CD4-positive, alpha-beta T cell treated with Interferon gamma for 1 hour (primary cell): ENCODE results near the gene RALGPS1.

Experiments
- DNase-seq: peaks from one replicate; pipeline ENCODE4 v3.0.0-alpha.2; 2020

The RALGPS1 gene

GRCh38 chr9:127123064-127123890, 208.7 kb downstream of the RALGPS1 start:
- no peak for DNase-seq

GRCh38 chr9:127124111-127124531, 209.5 kb downstream of the RALGPS1 start:
- no peak for DNase-seq

GRCh38 chr9:127124792-127125191, 210.2 kb downstream of the RALGPS1 start:
- no peak for DNase-seq

- no peak for DNase-seq
Measured at GRCh38 chr9:127126971-127127370, 212.4 kb downstream of the RALGPS1 start.

GRCh38 chr9:127128341-127129072, 213.9 kb downstream of the RALGPS1 start:
- DNase-seq: no peak

- no peak for DNase-seq
Measured at GRCh38 chr9:127129073-127129717, 214.6 kb downstream of the RALGPS1 start.

GRCh38 chr9:127129718-127130085, 215.1 kb downstream of the RALGPS1 start:
- DNase-seq: no peak

GRCh38 chr9:127130235-127130634, 215.7 kb downstream of the RALGPS1 start:
- DNase-seq: no peak

GRCh38 chr9:127130661-127131538, 216.3 kb downstream of the RALGPS1 start:
- DNase-seq: peak; percentile 31

- DNase-seq: no peak
Measured at GRCh38 chr9:127131871-127132270, 217.3 kb downstream of the RALGPS1 start.

- no peak for DNase-seq
Measured at GRCh38 chr9:127132375-127132774, 217.8 kb downstream of the RALGPS1 start.

- DNase-seq: no peak
Measured at GRCh38 chr9:127132921-127133647, 218.5 kb downstream of the RALGPS1 start.

GRCh38 chr9:127133739-127134167, 219.2 kb downstream of the RALGPS1 start:
- no peak for DNase-seq

GRCh38 chr9:127135056-127135745, 220.6 kb downstream of the RALGPS1 start:
- DNase-seq: no peak

- no peak for DNase-seq
Measured at GRCh38 chr9:127136081-127136879, 221.7 kb downstream of the RALGPS1 start.

GRCh38 chr9:127136880-127137639, 222.5 kb downstream of the RALGPS1 start:
- DNase-seq: no peak

GRCh38 chr9:127137640-127138360, 223.2 kb downstream of the RALGPS1 start:
- DNase-seq: no peak

- DNase-seq: no peak
Measured at GRCh38 chr9:127138444-127138843, 223.9 kb downstream of the RALGPS1 start.
